ENCODE measurements around the gene CTNNA3.

Gene CTNNA3

DNA sequence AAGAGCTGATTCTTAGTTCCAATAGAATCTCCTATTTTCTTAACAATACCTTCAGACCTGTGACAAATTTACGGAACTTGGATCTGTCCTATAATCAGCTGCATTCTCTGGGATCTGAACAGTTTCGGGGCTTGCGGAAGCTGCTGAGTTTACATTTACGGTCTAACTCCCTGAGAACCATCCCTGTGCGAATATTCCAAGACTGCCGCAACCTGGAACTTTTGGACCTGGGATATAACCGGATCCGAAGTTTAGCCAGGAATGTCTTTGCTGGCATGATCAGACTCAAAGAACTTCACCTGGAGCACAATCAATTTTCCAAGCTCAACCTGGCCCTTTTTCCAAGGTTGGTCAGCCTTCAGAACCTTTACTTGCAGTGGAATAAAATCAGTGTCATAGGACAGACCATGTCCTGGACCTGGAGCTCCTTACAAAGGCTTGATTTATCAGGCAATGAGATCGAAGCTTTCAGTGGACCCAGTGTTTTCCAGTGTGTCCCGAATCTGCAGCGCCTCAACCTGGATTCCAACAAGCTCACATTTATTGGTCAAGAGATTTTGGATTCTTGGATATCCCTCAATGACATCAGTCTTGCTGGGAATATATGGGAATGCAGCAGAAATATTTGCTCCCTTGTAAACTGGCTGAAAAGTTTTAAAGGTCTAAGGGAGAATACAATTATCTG lies 768.6 kb downstream of the CTNNA3 start:
- no peak for DNase-seq

DNA sequence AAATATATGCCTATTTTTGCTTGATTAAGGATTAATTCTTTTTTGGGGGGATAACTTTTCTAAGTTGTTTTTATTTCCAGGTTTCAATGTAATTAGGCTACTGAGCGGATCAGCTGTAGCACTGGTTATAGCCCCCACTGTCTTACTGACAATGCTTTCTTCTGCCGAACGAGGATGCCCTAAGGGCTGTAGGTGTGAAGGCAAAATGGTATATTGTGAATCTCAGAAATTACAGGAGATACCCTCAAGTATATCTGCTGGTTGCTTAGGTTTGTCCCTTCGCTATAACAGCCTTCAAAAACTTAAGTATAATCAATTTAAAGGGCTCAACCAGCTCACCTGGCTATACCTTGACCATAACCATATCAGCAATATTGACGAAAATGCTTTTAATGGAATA lies 769.2 kb downstream of the CTNNA3 start:
- DNase-seq: no peak

DNA sequence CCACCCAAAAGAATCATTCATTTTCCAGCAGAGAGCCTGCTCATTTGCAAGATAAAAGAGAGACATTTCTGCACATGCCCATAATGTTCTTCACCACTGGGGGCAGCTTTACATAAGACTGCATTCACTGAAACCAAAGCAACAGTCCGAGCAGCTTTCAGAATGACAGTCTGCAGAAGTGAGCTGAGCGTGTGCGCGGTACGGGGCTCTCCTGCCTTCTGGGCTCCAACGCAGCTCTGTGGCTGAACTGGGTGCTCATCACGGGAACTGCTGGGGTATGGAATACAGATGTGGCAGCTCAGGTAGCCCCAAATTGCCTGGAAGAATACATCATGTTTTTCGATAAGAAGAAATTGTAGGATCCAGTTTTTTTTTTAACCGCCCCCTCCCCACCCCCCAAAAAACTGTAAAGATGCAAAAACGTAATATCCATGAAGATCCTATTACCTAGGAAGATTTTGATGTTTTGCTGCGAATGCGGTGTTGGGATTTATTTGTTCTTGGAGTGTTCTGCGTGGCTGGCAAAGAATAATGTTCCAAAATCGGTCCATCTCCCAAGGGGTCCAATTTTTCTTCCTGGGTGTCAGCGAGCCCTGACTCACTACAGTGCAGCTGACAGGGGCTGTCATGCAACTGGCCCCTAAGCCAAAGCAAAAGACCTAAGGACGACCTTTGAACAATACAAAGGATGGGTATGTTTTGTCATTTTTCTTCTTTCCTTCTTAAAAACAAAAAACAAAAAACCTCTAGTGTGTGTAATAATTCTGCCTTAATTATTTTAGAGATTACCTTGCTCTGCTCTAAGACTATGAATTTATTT lies 769.9 kb downstream of the CTNNA3 start, which contains the start of gene LRRTM3:
Gene LRRTM3, plus strand, starts transcription at position 141 of the 820 bp plus-strand sequence.
- DNase-seq: no peak

DNA sequence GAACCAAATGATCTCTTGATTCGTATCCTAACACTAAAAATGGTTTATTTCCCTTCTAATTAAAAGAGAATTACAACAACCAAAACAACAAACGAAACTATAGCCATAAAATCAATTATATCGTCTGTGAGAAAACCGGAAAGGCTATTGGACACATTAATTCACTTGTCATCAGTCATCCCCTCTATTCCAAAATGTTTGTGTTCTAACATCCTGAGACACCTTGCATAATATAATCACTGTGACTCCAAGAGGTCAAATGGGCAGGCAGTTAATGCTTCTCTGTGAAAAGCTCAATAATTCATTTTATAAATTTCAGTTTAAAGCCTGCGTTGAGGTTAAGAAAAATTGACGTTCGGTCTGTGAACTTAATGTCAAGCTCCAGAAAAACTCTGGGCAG lies 770.6 kb downstream of the CTNNA3 start:
- no peak for DNase-seq

DNA sequence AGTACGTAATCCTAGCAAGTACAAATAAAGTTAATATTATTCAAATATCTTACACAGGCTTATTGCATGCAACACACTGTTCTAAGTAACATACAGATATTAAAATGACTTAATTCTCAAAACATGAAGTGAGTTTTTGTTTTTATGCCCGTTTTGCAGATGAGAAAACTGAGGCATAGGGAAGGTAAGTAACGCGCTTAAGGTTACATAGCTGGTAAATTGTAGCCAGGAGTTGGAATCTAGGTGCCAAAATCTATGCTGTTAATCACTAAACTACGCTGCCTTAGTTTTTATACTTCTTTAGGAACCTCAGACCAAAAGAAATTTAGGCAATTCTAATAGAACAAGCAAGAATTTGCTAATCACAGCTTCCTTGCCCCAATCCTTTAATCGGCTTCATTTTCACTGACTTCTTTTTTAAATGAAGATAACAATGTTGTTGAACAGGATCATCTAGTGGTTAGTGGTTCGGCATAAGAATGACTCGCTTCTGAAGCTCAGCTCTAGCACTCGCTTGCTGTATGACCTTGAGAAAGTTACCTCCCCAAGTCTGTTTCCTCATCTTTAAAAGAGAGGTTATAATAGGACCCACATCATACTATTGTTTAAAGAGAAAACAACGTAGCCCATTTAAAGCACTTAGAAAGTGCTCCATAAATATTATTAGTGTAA lies 771.2 kb downstream of the CTNNA3 start:
- no peak for DNase-seq

DNA sequence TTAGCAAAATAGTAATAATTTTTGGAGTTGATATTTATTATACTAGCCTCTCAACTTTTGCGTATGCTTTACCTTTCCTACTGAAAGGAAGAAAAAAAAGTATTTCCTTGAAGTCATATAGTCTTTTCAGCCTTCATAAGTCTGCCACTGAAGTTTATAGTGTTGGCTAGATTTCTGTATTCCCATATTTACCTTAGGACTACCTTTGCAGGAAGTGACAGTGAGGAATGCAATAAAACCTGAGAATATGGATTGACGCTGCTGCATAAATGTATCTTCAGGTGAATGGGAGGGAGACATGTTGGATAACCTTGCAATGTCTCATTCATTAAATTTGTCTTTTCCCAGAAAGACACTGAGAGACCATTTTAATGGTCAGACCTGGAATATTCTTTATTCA lies 776.7 kb downstream of the CTNNA3 start:
- no peak for DNase-seq

DNA sequence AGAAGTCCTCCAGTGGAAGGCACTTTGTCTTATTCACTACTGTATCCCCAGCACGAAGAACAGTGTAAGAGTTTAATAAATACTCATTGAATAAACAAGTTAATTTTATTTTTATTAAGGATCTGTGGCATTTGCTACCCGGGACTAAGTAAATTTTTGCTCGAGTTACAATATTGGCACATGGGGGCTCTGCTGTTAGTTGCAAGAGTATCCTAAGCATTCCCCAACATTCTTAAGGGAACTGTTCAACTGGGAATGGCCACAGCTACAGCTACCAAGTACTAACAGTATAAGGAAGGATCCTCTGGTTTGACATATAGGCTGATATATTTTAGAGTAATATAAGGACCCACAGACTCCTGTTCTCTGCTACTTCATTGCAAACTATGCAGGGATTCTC lies 778.9 kb downstream of the CTNNA3 start:
- no peak for DNase-seq

DNA sequence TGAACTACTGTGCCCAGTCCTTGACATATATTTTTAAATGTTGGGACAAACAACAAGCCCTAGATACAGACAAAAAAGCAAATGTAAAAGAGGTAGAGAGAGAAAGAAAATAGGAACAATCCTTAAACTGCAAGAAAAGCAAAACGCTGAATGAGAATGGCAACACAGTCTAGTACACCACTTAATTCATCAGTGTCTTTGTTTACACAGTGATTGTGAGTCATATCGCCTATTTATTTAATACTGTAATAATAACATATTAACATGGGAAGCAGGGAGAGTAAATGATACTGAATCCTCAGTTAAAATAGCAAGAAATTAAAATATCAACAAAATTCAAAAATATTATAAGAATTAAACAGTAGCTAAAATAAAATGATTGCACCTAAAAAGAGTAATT lies 780.0 kb downstream of the CTNNA3 start:
- DNase-seq: no peak

DNA sequence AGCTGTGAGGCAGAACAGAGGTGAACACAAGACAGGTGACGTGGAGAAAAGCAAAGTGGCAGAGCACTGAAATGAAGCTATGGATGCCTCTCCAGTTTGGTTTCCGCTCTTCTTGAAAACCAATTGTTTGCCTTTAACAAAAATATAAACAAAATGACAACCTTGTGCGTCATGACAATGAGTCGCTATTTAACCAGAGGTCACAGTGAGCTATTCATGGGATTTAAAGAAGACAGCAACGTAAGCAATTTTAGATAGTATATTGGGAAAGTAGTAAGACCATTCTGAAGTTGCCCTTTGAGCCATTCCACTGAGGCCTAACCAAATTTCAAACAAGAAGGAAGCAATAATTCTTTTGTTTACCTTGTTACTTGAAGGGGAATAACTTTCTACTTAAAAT lies 785.3 kb downstream of the CTNNA3 start:
- DNase-seq: no peak

DNA sequence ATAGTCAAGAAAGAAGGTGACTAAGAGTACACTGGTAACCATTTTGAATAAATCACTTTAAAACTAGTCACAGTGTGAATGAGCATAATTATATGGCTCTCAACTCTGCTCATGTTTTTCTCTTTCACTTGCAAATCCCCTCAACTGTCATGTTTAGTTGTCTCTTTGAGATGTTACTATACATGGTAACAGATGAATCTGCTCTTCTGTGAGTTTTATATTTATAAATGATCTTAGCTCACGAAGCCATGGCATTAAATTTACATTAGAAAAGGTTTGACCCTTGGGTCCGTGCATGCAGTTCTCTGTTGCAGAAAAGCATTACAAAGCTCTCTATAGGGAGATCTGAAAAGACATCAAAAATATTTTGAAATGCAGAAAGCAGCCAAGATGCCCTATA lies 803.1 kb downstream of the CTNNA3 start:
- no peak for DNase-seq

DNA sequence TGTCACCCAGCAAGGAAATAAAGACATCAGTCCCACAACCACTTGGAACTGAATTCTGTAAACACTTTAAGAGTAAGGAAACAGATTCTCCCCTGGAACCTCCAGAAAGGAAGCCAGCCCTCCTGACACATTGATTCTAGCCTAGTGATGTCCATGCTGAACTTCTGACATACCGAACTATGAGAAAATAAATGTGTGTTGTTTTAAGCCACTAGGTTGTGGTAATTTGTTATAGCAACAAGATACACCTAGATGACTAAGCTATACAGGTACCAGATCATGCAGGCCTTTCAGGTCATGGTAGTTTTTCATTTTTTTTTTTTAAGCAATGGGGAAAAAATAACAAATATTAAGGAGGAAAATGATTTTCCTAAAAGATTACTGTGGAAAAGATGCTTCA lies 807.8 kb downstream of the CTNNA3 start:
- no peak for DNase-seq

DNA sequence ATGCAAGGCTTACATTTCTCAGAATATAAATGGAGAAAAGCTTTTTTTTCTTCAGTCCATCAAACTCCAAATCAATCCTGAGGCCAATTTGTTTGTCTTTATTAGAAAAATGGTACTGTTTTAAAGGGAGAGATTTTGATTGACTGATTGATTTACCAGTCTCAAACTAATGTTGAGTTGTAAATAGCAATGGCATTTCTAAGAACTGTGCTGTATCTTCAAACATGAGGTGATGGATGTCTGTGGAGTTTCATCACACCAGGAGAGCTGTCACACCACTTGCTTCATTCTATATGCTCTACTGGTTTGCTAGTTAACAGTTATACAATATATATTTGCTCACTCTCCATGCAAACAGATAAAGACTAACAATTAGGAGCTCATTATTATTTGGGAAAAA lies 809.1 kb downstream of the CTNNA3 start:
- no peak for DNase-seq

DNA sequence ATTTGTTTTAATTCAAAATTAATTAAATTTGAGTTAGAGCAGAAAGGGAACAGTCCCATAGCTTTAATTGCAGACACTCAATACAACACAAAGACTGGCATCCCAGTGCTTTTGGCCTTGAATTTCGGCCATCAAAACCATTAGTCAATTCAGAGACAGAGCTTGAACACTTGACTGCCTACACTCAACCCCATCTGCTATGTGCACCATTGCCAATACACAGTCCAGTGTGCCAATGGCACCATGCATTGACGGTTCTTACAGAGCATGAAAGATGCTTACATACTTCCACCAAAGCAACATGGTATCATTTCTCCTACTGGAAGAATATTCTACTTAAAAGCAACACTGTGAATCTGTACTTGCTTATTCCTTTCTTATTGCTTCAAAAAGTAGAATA lies 813.7 kb downstream of the CTNNA3 start:
- no peak for DNase-seq

DNA sequence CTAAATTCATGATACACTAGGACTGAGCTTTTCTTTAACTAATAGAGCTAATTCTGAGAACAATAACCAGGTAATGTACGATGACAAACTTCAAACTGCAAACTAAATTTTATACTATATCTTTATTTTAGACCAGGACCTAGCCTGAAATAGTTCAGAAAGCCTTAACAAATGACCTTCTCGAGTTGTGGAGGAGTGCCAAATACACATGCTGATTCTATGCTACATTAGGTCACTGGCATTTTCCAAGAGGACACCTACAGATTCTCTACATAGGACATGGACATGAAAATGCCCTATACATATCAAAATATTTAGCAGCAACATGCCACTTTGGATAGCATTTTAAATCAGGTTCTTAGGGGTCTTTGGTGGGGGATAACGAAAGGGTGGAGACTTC lies 814.2 kb downstream of the CTNNA3 start:
- no peak for DNase-seq

DNA sequence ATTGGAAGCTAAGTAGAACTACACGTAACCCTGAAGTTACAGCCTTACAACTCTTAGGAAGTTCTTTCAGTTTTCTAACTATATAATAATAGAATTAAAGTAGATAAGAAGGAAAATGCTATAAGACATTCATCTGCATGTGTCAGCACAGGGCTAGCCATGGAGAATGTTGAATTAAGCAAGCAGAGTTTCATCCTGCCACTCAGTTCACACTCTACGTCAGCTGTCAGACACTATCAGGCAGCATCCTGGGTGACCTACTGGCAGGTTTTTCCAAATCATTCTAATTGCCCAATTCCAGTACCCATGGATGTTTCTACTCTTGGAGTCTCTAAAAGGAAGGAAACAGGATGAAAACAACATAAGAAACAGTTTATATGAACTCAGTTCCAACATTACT lies 815.2 kb downstream of the CTNNA3 start:
- no peak for DNase-seq

DNA sequence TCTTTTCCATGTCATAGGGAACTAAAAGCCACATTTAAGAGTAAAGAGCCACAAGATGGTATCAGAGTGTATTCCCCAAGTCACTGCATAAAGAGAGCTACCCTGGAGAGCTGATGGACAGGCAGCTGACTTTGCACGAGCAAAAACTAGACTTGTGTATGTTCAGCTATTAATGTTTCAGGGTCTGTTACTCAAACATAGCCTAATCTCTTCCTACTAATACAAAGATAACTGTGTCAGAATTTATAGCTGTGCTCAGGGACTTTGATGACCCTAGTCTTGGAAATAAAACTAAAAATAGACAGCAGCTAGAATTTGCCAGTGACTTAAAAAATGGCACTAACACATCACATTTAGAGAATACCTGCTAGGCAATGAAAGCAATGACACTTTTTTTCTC lies 815.7 kb downstream of the CTNNA3 start:
- no peak for DNase-seq

DNA sequence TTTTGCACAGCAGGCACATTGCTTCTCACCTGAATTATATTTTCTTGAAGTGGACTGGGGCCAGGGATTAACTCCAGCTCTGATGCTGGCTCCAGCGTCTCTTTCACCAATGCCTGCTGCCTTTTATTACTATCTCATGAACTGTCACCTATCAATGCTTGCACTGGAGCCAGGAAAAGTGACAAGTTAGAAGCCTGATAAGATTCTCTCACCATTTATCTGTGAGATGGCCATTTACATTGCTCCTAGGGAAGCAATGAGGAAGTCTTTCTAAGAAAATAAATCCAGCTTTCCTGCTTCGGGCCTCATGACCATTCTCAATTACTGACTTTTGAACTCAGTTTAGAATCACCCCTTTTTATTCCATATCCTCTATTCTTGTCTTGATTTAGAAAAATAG lies 818.6 kb downstream of the CTNNA3 start:
- DNase-seq: no peak

DNA sequence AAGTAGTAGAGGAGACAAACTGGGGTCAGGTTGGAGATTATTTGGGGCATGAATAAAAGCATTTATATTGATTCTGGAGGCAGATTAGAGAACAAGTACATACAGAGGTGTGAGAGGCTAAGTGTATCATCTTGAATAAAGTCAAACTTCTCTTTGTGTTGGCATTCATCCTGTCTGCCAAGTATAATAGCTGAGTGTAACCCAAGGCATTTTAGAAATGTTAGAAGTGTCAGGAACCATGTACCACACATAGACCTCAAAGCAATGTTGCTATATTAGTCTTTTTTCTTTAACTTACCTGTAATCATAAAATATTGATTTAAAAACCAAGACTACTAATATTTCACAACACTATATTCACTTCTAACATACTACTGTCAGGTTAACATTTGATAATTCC lies 826.4 kb downstream of the CTNNA3 start:
- no peak for DNase-seq

DNA sequence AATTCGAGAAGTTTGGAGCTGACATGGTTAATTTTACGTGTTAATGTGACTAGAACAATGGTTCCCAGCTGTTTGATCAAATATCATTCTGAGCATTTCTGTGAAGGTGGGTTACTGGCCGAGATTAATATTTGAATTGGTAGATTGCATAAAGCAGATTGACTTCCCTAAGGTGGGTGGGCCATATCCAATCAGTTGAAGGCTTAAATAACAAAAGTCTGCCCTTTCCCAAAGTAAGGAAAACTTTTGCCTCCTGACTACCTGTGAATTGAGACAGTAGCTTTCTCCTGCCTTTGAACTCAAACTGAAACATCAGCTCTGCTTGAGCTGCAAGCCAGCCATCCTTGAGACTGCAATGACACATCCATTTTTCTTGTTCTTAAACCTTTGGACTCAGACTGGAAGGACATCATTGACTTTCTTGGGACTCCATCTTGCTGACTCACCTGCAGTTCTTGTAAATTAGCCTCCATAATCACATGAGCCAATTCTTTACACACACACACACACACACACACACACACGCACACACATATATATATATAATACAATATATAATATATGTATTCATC lies 833.2 kb downstream of the CTNNA3 start:
- DNase-seq: no peak

DNA sequence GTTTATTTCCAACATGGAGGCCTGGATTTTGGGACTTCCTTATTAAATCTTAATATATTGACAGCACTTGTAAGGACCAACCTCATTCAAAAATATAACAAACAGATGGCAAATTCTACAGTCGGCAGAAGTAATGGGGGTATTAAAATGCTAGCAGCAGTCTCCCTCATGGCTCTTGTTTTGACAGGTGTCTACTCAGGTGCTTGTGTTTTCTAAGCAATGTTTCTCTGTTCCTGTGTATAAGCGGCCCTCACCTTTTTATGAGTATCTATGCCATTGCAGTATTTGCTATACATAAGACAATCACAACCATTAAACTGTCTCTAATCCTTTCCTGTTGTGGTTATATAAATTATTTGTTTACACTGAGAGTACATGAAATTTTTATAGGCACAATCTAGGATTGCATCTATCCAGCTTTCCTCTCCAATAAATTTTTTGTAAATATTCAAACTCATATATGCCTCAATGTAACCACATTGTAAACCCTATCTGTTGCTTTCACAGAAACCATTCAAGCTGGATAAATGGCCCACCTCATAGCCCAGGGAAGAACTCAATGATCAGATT lies 835.5 kb downstream of the CTNNA3 start:
- no peak for DNase-seq

DNA sequence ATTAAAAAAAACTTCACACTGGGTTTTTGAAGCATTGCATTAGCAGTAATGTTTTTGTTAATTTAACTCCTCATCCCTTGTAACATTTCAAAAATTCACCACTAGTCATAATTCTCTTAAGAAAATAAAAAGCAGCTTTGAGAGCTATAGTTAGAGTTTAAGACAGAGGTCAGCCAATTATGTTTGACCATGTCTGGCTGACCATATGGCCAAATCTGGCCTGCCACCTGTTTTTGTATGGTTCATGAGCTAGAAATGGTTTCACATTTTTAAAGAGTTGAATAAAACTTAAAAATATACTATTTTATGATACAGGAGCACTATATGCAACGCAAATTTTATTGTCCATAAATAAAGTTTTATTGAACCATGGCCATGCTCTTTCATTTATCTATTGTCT lies 843.2 kb downstream of the CTNNA3 start:
- no peak for DNase-seq

DNA sequence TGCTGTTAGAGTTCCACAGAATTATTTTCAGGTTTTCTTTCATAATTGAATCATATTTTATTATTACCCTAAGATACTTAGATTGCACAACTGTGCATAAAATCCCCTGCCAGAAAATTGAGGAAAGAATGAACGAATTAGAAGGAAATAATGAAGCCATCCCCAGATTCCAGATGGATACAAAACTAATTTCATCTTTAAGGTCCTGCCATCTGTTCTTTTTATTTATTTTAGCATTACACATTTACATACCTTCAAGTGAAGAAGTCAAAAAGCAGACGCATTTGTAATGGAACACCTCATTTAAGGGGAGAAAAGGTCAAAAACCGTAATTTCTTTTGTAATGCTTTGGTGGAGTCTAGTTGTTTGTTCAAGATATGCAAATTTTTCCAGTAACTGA lies 847.1 kb downstream of the CTNNA3 start:
- no peak for DNase-seq

DNA sequence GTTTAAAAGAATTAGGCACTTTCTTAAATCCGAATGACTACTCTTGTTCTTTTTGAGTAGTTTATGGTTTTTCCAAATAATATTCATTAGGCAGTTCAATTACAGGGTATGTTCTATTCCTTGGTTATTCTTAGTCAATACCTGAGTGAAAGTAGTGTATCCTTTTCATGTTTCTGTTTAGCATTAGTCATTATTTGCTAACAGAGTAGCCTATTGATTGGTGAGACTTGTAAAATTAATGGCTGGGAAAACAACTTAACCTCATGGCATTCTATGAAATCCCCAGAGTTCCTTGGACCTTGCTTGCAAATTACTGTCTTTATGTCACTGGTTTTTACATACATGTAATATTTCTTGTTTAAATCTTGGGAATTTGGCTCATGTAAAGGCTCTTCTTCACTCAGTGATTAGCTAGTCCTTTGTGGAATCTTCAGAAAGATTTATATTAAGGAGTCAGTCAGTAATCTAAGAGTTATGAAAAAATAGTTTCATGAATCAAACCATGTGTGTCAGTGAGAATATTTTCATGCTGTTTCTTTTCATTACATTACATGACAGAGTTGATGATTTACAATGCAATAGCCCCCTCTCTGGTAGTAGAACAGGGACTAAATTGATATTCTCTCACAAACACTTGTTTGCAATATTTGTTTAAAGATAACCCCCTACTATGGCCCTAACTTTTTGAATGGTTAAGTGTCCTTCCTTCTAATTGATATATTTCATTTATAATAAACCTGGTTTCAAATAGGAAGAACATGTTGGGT lies 851.6 kb downstream of the CTNNA3 start:
- no peak for DNase-seq

All from cortex of kidney (tissue), 1 donor.